Embryonic facial prominence (tissue), 1 donor: ENCODE results near the gene TANC2.

Experiments used
- DNase-seq: peaks from one replicate; pipeline ENCODE4 v3.0.0-alpha.2; 2016; ENCODE audit errors: extremely low spot score

TANC2 gene

DNA sequence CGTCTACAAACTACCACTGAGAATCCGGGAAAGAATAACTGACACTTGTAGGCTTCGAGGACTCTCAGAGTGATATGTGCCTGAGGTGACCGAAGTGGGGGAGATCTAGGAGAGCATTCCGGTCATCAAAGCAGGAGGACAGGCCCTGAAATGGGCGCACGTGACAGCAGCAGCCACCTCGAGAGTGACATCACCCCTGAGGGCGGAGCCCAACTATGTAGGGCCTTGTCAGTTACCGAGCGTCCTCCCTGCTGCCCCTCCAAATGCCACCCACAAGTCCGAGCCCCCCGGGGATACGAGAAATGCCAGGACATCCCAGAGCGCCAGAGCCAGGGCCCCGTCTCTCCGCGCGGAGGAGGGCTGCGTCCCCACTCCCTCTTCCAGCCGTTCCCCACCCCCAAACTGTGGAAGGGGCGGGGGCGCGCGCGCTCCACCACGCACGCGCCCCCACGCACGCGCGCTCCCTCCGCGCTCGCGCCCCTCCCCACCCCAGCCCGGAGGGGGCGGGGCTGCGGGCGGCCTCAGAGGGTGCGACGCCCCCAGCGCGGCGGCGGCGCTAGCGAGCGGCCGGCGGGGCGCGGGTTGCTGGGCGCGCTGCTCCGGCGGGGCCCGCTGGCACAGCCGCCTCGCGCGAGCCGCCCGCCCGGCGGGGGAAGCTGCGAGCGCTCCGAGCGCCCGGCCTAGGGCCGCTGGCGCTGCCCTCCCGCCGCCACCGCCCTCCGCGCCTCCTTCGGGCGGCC lies at the start of gene TANC2:
Gene TANC2 (plus strand): TSS at position 550 of the 740 bp plus-strand sequence. CDS start 43,325 bp downstream, outside the sequence.
- peak; percentile 77 for DNase-seq

DNA sequence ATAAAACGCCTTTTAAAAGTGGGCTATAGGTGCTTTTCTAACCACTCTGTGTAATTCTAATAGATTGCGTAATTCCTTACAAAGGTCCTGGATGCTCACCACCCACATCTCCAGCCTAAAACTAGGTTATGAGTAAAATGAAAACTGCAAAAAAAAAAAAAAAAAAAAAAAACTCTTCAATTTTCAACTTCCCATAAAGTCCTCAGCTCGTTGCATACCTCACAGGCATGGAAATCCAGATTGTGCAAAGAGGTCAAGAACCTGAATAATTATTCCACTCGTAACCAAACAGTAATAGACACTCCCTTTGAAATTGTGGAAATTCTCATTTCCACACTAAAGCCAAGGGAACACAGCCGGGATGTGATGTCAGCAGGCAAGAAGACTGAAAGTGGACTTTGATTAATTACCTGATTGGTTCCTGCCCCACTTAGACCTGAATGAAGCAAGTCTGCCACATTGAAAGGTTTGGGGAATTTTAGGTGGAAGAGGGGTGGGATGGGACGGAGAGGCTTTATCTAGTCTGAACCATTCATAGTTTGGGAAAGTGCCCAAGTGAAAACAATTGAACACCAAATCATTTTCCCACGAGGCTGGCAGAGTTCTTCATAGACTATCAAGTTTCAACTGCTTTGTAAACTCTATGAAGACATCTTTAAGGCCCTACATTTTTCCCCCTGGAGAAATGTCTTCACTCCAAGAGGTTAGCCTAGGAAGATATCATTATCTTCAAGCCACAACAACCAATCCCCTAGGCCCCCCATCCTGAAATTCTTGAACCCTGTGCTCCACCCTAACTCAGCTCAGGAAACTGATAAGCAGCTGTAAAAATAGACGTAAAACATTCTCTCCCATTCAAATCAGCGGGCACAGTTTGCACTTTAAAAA lies 49.1 kb upstream of the TANC2 start:
- DNase-seq, result no peak

DNA sequence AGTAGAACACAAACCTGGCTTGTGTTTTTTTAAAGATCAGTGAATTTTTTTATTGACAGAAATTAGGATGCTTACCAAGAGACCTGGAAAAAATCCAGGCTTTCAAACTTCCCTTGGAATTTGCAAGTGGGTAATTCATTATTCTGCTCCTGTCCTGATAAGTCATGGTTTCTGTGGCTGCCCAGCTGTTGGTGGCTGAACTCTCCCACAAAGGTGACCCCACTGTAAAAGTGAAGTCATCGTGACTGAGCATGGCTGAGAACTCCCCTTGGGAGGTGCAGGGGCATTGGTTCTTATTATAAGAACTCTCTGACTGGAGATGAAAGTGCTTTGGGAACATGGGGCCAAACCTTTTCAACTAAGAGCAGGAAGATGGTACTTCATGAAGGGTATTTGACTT lies 46.6 kb upstream of the TANC2 start:
- DNase-seq, result no peak

- no peak for DNase-seq
Measured at GRCh38 chr17:62920300-62920699, 45.7 kb upstream of the TANC2 start.

GRCh38 chr17:62921817-62922216 lies 44.2 kb upstream of the TANC2 start:
- DNase-seq, result no peak

DNA sequence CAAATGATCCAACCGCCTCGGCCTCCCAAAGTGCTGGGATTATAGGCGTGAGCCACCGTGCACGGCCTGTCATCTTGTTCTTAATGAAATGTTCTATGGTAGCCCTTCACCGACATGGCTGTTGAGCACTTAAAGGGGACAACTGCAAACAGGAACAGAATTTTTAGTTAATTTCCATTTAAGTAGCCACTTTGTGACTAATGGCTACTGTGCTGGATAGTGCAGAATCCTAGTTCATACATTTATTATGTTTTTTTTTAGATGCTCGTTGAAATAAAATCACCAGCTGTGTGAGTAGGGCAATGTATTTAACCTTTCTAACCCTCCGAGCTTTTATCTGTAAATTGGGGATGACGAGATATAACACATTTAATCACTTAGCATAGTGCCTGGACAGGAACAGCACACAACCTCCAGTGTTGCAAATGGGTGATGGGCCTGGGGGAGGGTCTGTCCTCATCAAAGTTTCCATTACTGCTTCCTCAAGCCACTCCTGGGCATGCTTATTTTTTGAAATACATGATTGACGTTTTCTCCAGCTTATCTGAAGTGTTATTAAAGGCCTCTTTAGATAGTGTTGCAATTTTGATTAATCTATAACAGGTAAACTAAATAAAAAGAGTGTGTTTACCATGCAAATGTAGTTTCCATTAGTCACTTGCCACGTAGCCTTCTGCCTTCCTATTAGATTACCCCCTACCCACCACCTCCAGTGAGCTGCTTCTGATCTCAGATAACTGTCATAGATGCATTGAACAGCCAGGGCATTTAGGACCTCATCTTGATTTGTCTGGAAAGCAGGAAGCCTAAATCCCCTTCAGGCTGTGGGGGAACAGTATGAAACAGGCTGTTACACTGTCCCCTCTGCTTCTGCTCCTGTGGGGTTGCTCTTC lies 42.5 kb upstream of the TANC2 start:
- no peak for DNase-seq

DNA sequence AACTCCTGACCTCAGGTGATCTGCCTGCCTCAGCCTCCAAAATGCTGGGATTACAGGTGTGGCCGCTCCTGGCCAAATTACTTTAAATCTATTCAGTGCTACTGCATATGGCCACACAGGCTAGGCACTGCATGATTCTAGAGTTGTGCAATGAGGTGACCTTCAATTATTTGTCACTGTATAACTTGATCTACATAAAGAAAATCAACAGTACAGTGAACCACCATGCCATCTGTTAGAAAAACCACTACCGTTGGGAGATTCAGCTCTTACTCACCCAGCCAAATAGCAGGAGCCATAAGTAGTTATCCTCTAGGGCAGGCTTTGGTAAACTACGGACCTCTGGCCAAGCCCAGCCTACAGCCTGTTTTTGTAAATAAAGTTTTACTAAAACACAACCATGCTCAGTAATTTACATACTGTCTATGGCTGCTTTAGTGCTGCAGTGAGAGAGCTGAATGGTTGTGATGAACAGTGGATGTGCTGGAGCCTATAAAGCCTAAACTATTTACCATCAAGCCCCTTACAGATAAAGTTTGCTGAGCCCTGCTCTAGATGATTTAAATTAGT lies 40.7 kb upstream of the TANC2 start:
- no peak for DNase-seq

GRCh38 chr17:62927083-62927482 lies 39.0 kb upstream of the TANC2 start:
- DNase-seq, result no peak

GRCh38 chr17:62929320-62929719 lies 36.7 kb upstream of the TANC2 start:
- DNase-seq, result no peak

DNA sequence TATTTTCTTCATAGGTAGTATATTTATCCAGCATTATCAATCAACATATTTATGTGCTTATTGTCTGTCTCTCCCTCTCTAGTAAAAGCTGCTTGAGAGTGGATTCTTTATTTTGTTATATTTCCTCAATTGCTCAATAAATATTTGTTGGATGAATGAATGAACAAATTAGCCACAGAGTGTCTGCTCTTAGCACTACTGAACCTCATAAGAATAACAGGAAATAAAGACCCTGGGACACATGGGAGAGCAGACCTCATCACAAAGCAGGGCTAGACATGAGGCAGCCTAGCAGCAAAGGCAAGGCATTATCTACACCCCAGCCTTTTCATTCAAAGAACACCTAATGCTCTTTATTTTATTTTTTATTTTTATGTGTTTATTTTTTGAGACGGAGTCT lies 34.9 kb upstream of the TANC2 start:
- no peak for DNase-seq

- DNase-seq, result peak; percentile 29
Measured at GRCh38 chr17:62933501-62934385, 32.3 kb upstream of the TANC2 start.

DNA sequence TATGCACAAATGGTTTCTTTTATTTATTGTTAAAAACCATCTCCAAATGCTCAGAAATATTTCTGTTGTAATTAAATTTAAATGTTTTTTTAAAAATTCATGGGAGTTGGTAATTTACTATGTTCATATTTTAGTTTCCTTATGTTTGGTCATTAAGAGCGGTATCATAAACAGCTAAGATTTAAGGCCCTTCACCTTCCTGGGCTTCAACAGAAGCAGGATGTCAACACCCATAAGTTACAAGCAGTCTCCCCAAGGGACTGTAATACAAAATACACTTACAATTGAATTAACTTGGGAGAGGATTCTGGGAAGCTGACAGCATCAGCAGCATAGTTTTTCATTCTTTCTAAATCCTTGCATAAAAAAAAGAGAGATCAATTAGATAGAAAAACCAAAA lies 30.9 kb upstream of the TANC2 start:
- no peak for DNase-seq

GRCh38 chr17:62935523-62935922 lies 30.5 kb upstream of the TANC2 start:
- no peak for DNase-seq

GRCh38 chr17:62937606-62938005 lies 28.4 kb upstream of the TANC2 start:
- no peak for DNase-seq

DNA sequence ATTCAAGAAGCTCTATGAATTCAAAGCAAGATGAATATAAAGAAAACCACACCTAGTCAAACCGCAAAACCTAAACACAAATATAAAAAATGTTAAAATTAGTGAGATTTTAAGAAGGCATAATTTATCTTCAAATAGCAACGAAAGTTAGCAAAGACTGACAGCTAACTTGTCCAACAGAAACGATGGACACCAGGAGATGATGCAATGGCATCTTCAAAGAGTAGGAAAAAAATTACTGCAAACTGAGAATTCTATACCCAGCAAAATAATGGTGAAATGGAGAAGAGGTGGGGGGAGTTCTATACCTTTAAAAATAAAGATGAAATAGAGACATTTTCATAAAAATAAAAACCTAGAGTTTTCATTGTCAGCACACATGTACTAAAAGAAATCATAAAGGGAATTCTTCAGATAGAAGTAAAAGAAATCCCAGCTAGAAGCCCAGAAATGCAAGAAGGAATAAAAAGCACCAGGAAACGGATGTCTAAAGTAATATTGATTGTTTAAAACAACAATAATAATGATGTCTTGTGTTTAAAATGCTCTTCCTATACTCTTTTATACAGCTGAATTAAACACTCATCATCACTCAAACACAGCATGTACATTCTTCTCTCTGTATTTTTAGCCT lies 24.6 kb upstream of the TANC2 start:
- no peak for DNase-seq

- no peak for DNase-seq
Measured at GRCh38 chr17:62948370-62948769, 17.7 kb upstream of the TANC2 start.

DNA sequence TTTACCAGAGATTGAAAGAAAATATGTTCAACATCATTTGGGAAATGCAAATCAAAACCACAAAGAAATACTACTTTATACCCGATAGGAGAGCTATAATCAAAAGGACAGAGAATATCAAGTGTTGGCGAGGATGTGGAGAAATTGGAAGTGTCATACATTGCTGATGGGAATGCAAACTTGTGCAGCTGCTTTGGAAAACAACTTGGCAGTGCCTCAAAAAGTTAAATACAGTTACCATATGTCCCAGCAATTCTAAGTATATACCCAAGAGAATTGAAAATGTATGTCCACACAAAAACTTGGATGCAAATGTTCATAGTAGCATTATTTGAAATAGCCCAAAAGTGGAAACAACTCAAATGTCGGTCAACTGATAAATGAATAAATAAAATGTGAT lies 17.0 kb upstream of the TANC2 start:
- no peak for DNase-seq

DNA sequence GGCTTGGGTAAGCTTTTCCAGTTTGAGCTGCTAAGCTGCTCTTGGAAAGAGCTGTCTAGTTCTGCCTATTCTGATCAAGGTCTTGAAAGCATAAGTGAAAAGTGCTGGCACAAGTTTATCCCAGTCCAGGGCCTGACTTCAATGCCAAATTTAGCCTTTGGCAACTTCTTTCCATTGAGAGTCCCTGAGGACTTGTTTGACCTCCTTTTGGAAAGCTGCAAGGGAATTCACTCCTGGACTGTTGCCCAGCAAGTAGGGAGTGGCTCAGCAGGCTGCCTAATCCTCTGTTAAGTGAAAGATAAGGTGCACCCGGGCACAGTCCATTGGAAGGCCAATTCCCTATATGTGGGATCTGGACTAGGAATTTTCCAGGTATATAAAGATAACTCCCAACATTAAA lies 16.0 kb upstream of the TANC2 start:
- DNase-seq, result no peak

- DNase-seq, result no peak
Measured at GRCh38 chr17:62955841-62956352, 10.1 kb upstream of the TANC2 start.

DNA sequence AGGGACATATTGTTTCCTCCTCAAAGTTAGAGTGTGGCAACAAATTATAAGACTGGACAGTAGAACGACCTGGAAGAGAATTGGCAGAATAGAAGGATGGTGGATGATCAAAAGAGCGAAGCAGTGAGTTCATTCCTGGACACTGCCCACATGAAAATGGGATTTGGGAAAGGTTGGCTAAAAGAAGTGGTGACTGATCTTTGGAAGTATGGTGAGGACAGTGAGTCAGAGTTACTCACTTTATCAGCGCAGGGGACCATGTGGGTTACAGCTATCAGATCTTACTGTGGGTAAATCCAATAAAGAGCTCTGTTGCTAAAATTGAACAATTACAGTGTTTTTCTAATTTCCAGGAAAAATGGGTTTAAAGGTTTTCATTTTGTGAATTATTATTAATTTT lies 2.7 kb upstream of the TANC2 start:
- DNase-seq, result no peak
